GM12878 (cell line): ENCODE results near the gene SSR1. TPM values are rescaled to one million over a fixed set of nuclear protein-coding genes. Genes with fewer than 3 reads are reported as not detected.

Source experiments
- BMI1 ChIP-seq: fragments of 450-650 bp; IDR thresholded peaks from 2 replicates; pipeline ENCODE4 v1.6.1; 2016; ENCODE audit warnings: mild to moderate bottlenecking, moderate library complexity, borderline replicate concordance
- CBX3 ChIP-seq: fragments of 200-600 bp; sonication (generic); IDR thresholded peaks from 2 replicates; pipeline ENCODE4 v1.6.1; 2016; ENCODE audit warnings: low read depth, borderline replicate concordance
- CTCF ChIP-seq, 3 experiments: IDR thresholded peaks in 2 of 3; conservative IDR thresholded peaks in 1 of 3; 2 replicates each; pipeline ENCODE4 v1.5.1; 2011; ENCODE audit warnings: low read depth in 3 of 3, low read length in 3 of 3, mild to moderate bottlenecking in 3 of 3, control low read depth in 2 of 3, moderate library complexity in 2 of 3, inconsistent platforms in 1 of 3, mixed read lengths in 1 of 3; ENCODE audit not compliant: control insufficient read depth in 2 of 3, insufficient read depth in 1 of 3; ENCODE audit errors: extremely low read depth in 1 of 3
- IKZF1 ChIP-seq: fragments of 450-650 bp; conservative IDR thresholded peaks from 2 replicates; pipeline ENCODE4 v1.6.1; 2017; ENCODE audit warnings: antibody characterized with exemption, mild to moderate bottlenecking
- IKZF2 ChIP-seq, 2 experiments: fragments of 450-650 bp; IDR thresholded peaks; 2 replicates each; pipeline ENCODE4 v1.6.1; 2017; ENCODE audit warnings: mild to moderate bottlenecking in 2 of 2, moderate library complexity in 2 of 2
- MXI1 ChIP-seq: fragments of 150-350 bp; IDR thresholded peaks from 2 replicates; pipeline ENCODE4 v1.6.1; 2011; ENCODE audit warnings: low read depth, mild to moderate bottlenecking, inconsistent platforms, low read length, improper control_type of control experiment
- NFXL1 ChIP-seq: fragments of 450-650 bp; IDR thresholded peaks from 2 replicates; pipeline ENCODE4 v1.6.1; 2017; ENCODE audit warnings: antibody characterized with exemption, mild to moderate bottlenecking, borderline replicate concordance
- NKRF ChIP-seq: fragments of 450-650 bp; conservative IDR thresholded peaks from 2 replicates; pipeline ENCODE4 v1.6.1; 2017; ENCODE audit warnings: mild to moderate bottlenecking, moderate library complexity
- NR2F1 ChIP-seq: fragments of 450-650 bp; conservative IDR thresholded peaks from 2 replicates; pipeline ENCODE4 v1.6.1; 2017; ENCODE audit warnings: mild to moderate bottlenecking
- PBX3 ChIP-seq: IDR thresholded peaks from 2 replicates; pipeline ENCODE4 v1.6.1; 2011; ENCODE audit warnings: mild to moderate bottlenecking, low read depth, low read length, moderate library complexity; ENCODE audit not compliant: insufficient replicate concordance
- SP1 ChIP-seq: IDR thresholded peaks from one replicate; pipeline ENCODE4 v1.6.1; 2011; ENCODE audit warnings: low read depth, low read length
- TCF12 ChIP-seq: IDR thresholded peaks from 2 replicates; pipeline ENCODE4 v1.6.1; 2011; ENCODE audit warnings: low read depth, mild to moderate bottlenecking, low read length
- ZBTB40 ChIP-seq: fragments of 450-650 bp; IDR thresholded peaks from 2 replicates; pipeline ENCODE4 v1.6.1; 2016; ENCODE audit warnings: mild to moderate bottlenecking, moderate library complexity, borderline replicate concordance
- polyA plus RNA-seq, 11 experiments: library from polyadenylated mRNA; depleted of rRNA in 4 of 11; unstranded in 6 of 11; stranded (reverse) in 5 of 11; fragments of >200 nt; fragmentation: Nextera tagmentation in 4 of 11; fragmentation: Illumina TruSeq in 1 of 11; extraction: Ambion mirVana in 4 of 11; extraction: Trizol in 1 of 11; gene quantifications; 1 replicate in 1 of 11; 2 replicates in 10 of 11; pipeline versions ENCODE4 v1.2.1 to v1.2.3, GENCODE V29; 2011 to 2016; ENCODE audit warnings: inconsistent platforms in 2 of 11, missing spikeins in 2 of 11, low read depth in 1 of 11
- total RNA-seq, 4 experiments: library from RNA; depleted of rRNA in 3 of 4; stranded (reverse); fragments of >200 nt in 3 of 4; fragmentation: Illumina TruSeq in 1 of 4; extraction: Trizol in 1 of 4; gene quantifications; 2 replicates each; pipeline versions ENCODE4 v1.2.1 to v1.2.3, GENCODE V29; 2013 to 2021

Gene SSR1
- total and polyA plus RNA-seq, 10 of the 15 experiments (the other 5 are each of a cell fraction or from before 2014, with no cell fraction given), result 42.0 to 209 (median 128) TPM

GRCh38 chr6:7313505-7314165 is 636 bp upstream of the SSR1 start (continued):
- TF ChIP-seq IKZF2 (IDR thresholded peaks at IDR 0.05), result peak in 1 of 2 experiments; percentile 42; a peak in 2 of 4 replicates
- no peak for TF ChIP-seq CTCF (IDR thresholded peaks at IDR 0.05 in 2 of 3, conservative IDR thresholded peaks at IDR 0.05 in 1 of 3; ENCODE audit: control insufficient read depth in 2 of 3, extremely low read depth in 1 of 3, insufficient read depth in 1 of 3, low read depth in 3 of 3, low read length in 3 of 3)
- peak; percentile 30 for TF ChIP-seq NKRF
- TF ChIP-seq CBX3, result no peak
- 0 out of 2 replicates have a peak, but pooled peaks have one; percentile 22 for TF ChIP-seq BMI1
- TF ChIP-seq ZBTB40, result peak; percentile 49; the same call in 1 of the 2 replicates
- TF ChIP-seq PBX3, result no peak
- no peak for TF ChIP-seq SP1
- no peak for TF ChIP-seq NFXL1
- TF ChIP-seq NR2F1, result no peak
- peak; percentile 11; the same call in 1 of the 2 replicates for TF ChIP-seq IKZF1
- TF ChIP-seq TCF12, result no peak
- TF ChIP-seq MXI1, result no peak
